GM23338 (cell line): ENCODE measurements around the gene KDM5C. TPM values are rescaled to one million over a fixed set of nuclear protein-coding genes. Genes with fewer than 3 reads are reported as not detected.

Experiments used
- ATAC-seq: fragments of 200-7000 bp; cut with Tn5 transposase; 3 replicates; pipeline ENCODE4 v1.9.1; 2020
- DNase-seq: peaks from one replicate; pipeline ENCODE4 v3.0.0-alpha.2; 2015; ENCODE audit warnings: low spot score
- H2AFZ ChIP-seq: fragments of 200-600 bp; sonication (generic); 2 replicates; pipeline ENCODE4 v1.8.0; 2016; ENCODE audit warnings: antibody characterized with exemption, mild to moderate bottlenecking, moderate library complexity
- H3F3A ChIP-seq: fragments of 200-600 bp; sonication (generic); replicated peaks from 2 replicates; pipeline ENCODE4 v1.8.0; 2017; ENCODE audit warnings: antibody characterized with exemption, mixed run types, low read depth
- H3K27ac ChIP-seq: fragments of 200-600 bp; sonication (generic); 2 replicates; pipeline ENCODE4 v1.6.1; 2016; ENCODE audit warnings: low read depth
- H3K27me3 ChIP-seq: fragments of 200-600 bp; sonication (generic); 2 replicates; pipeline ENCODE4 v1.8.0; 2016; ENCODE audit warnings: mild to moderate bottlenecking, mixed run types, moderate library complexity; ENCODE audit not compliant: insufficient read depth
- H3K36me3 ChIP-seq: fragments of 200-600 bp; sonication (generic); 2 replicates; pipeline ENCODE4 v1.8.0; 2016; ENCODE audit warnings: mild to moderate bottlenecking; ENCODE audit not compliant: insufficient read depth
- H3K4me1 ChIP-seq: fragments of 200-600 bp; sonication (generic); 2 replicates; pipeline ENCODE4 v1.8.0; 2016; ENCODE audit warnings: mild to moderate bottlenecking, moderate library complexity; ENCODE audit not compliant: insufficient read depth
- H3K4me2 ChIP-seq: fragments of 200-600 bp; sonication (generic); 2 replicates; pipeline ENCODE4 v1.7.1; 2017; ENCODE audit warnings: mixed run types
- H3K4me3 ChIP-seq: fragments of 200-600 bp; sonication (generic); 2 replicates; pipeline ENCODE4 v1.6.1; 2016; ENCODE audit warnings: mixed run types
- H3K79me2 ChIP-seq: fragments of 200-600 bp; sonication (generic); replicated peaks from 2 replicates; pipeline ENCODE4 v1.8.0; 2017; ENCODE audit warnings: mild to moderate bottlenecking; ENCODE audit not compliant: insufficient read depth
- H3K9me2 ChIP-seq: fragments of 200-600 bp; sonication (generic); 2 replicates; pipeline ENCODE4 v1.8.0; 2017; ENCODE audit not compliant: insufficient read depth
- H4K20me1 ChIP-seq: fragments of 200-600 bp; sonication (generic); replicated peaks from 2 replicates; pipeline ENCODE4 v1.8.0; 2017; ENCODE audit warnings: mild to moderate bottlenecking; ENCODE audit not compliant: insufficient read depth
- H3K27ac Mint-ChIP-seq: 2 replicates; pipeline ENCODE4 v1.8.0; 2020; ENCODE audit warnings: inconsistent platforms, mild to moderate bottlenecking, moderate library complexity, mixed read lengths
- H3K27me3 Mint-ChIP-seq: 3 replicates; pipeline ENCODE4 v1.8.0; 2022; ENCODE audit warnings: low read depth, mild to moderate bottlenecking, moderate library complexity, mixed read lengths, inconsistent platforms; ENCODE audit not compliant: insufficient read depth, poor library complexity
- H3K36me3 Mint-ChIP-seq: 3 replicates; pipeline ENCODE4 v1.8.0; 2021; ENCODE audit warnings: low read depth, mild to moderate bottlenecking, inconsistent platforms, moderate library complexity, mixed read lengths
- H3K4me1 Mint-ChIP-seq: 3 replicates; pipeline ENCODE4 v1.8.0; 2020; ENCODE audit warnings: mild to moderate bottlenecking, inconsistent platforms, mixed read lengths
- H3K4me3 Mint-ChIP-seq: 3 replicates; pipeline ENCODE4 v1.8.0; 2021; ENCODE audit warnings: moderate library complexity, mild to moderate bottlenecking, inconsistent platforms, mixed read lengths
- H3K9me3 Mint-ChIP-seq: 3 replicates; pipeline ENCODE4 v1.8.0; 2020; ENCODE audit warnings: moderate library complexity, mild to moderate bottlenecking, inconsistent platforms, mixed read lengths
- CTCF ChIP-seq, 2 experiments: fragments of 200-600 bp in 1 of 2; sonication (generic) in 1 of 2; conservative IDR thresholded peaks; 2 replicates each; pipeline versions ENCODE4 v1.5.1 to v1.6.1; 2016 to 2017; ENCODE audit warnings: antibody characterized with exemption in 2 of 2, low read depth in 2 of 2, mild to moderate bottlenecking in 2 of 2, moderate library complexity in 1 of 2
- EZH2phosphoT487 ChIP-seq: fragments of 200-600 bp; sonication (generic); IDR thresholded peaks from one replicate; pipeline ENCODE4 v1.8.1; 2018; ENCODE audit warnings: antibody characterized with exemption; ENCODE audit not compliant: unreplicated experiment
- NANOG ChIP-seq: IDR thresholded peaks from 2 replicates; pipeline ENCODE4 v1.6.1; 2016; ENCODE audit warnings: antibody characterized with exemption, borderline replicate concordance
- POLR2AphosphoS5 ChIP-seq: IDR thresholded peaks from 2 replicates; pipeline ENCODE4 v1.6.1; 2016; ENCODE audit warnings: antibody characterized with exemption, low read depth
- STAT1 ChIP-seq: IDR thresholded peaks from one replicate; pipeline ENCODE4 v1.6.1; 2016; ENCODE audit warnings: antibody characterized with exemption; ENCODE audit not compliant: unreplicated experiment
- ZNF114 ChIP-seq: fragments of 250-450 bp; sonication (Bioruptor Pico); IDR thresholded peaks from 2 replicates; pipeline ENCODE4 v1.5.0; 2020; ENCODE audit warnings: mild to moderate bottlenecking, moderate library complexity
- ZNF462 ChIP-seq: fragments of 250-450 bp; sonication (Bioruptor Pico); IDR thresholded peaks from 2 replicates; pipeline ENCODE4 v1.5.0; 2020; ENCODE audit warnings: mild to moderate bottlenecking, moderate library complexity
- polyA plus RNA-seq: library from polyadenylated mRNA; unstranded; fragments of >200 nt; fragmentation: Nextera tagmentation; extraction: Ambion mirVana; gene quantifications from 2 replicates; pipeline ENCODE4 v1.2.1, GENCODE V29; 2016
- total RNA-seq: library from RNA; depleted of rRNA; stranded (reverse); fragments of >200 nt; shearing (Covaris generic); gene quantifications from 2 replicates; pipeline ENCODE4 v1.2.3, GENCODE V29; 2014

Gene KDM5C
- total and polyA plus RNA-seq, 2 experiments from 2014 or later, result 20.3 to 173 TPM

DNA sequence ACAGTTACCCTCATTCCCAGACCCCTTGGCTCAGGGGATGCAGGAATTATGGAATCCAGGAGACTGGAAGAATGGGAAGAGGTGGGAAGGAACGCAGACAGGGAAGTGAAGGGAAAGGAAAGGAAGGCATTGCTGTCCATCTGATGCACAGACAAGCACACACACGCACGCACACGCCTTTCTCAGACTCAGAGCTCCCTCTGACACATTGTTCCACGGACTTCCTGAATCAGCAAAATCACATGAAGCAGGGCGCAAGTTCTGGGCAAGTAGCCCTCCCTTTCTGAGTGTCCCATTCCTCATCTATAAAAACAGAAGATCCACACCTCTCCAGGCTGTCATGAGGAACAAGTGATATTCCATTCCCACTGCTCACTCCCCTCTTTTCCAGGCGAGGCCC, 43.2 kb upstream of the KDM5C start (continued):
- no peak for TF ChIP-seq ZNF462 (CRISPR knock-in tag)
- no peak for TF ChIP-seq ZNF114 (CRISPR knock-in tag)
- no peak for TF ChIP-seq NANOG
- no peak for TF ChIP-seq POLR2AphosphoS5
- no peak for TF ChIP-seq EZH2phosphoT487

GRCh38 chrX:53266914-53267313, 41.9 kb upstream of the KDM5C start:
- Mint-ChIP-seq H3K4me1 (peaks cover 17% of the 10 kb centered on the region), H3K4me3 (no peak overlapping the region), H3K27me3 (no peaks in the 10 kb centered on the region), H3K36me3 (peaks cover 2% of the 10 kb centered on the region; the same call in 1 of the 3 replicates), H3K9me3 (peaks cover 2% of the 10 kb centered on the region; the same call in 1 of the 3 replicates), H3K27ac (no peak overlapping the region)
- no peaks in the 10 kb centered on the region for H4K20me1 ChIP-seq
- no peak for DNase-seq
- no peaks in the 10 kb centered on the region for H3K36me3 ChIP-seq
- H3F3A ChIP-seq, result no peaks in the 10 kb centered on the region
- no peak overlapping the region for H3K4me3 ChIP-seq
- no peak for ATAC-seq
- no peak overlapping the region for H3K27ac ChIP-seq
- H3K79me2 ChIP-seq, result no peaks in the 10 kb centered on the region; the same call in 1 of the 2 replicates
- no peaks in the 10 kb centered on the region for H3K4me1 ChIP-seq
- H2AFZ ChIP-seq, result no peak overlapping the region
- no peaks in the 10 kb centered on the region for H3K27me3 ChIP-seq
- no peak overlapping the region for H3K4me2 ChIP-seq
- H3K9me2 ChIP-seq, result no peaks in the 10 kb centered on the region
- TF ChIP-seq ZNF114 (CRISPR knock-in tag) (no peak), NANOG (no peak), ZNF462 (CRISPR knock-in tag) (no peak), POLR2AphosphoS5 (no peak), STAT1 (no peak), CTCF (conservative IDR thresholded peaks at IDR 0.05; ENCODE audit: low read depth in 2 of 2) (no peak)
